MM.1S (cell line): ENCODE measurements around the gene MLKL.
"Not testable (repeated sequence)": the region's sequence is repeated elsewhere in the genome, so short reads cannot be mapped to it uniquely, and the experiment has no call there.

ENCODE experiments used
- DNase-seq: peaks from one replicate; pipeline ENCODE4 v3.0.0-alpha.2; 2015
- H2AFZ ChIP-seq: fragments of 300-600 bp; sonication (generic); 2 replicates; pipeline ENCODE4 v1.6.0; 2016; ENCODE audit warnings: antibody characterized with exemption, low read length
- H3F3A ChIP-seq: fragments of 300-600 bp; sonication (generic); 2 replicates; pipeline ENCODE4 v1.6.1; 2016; ENCODE audit warnings: mild to moderate bottlenecking, antibody characterized with exemption, low read length, moderate library complexity, mixed read lengths; ENCODE audit not compliant: insufficient read depth
- H3K27ac ChIP-seq: fragments of 300-600 bp; sonication (generic); 2 replicates; pipeline ENCODE4 v1.5.1; 2016; ENCODE audit warnings: mild to moderate bottlenecking, low read length
- H3K27me3 ChIP-seq: fragments of 300-600 bp; sonication (generic); replicated peaks from 2 replicates; pipeline ENCODE4 v1.6.0; 2016; ENCODE audit warnings: low read length; ENCODE audit not compliant: insufficient read depth
- H3K36me3 ChIP-seq: fragments of 300-600 bp; sonication (generic); replicated peaks from 2 replicates; pipeline ENCODE4 v1.6.1; 2016; ENCODE audit warnings: mild to moderate bottlenecking, low read length, mixed read lengths; ENCODE audit not compliant: insufficient read depth
- H3K4me1 ChIP-seq: fragments of 300-600 bp; sonication (generic); 2 replicates; pipeline ENCODE4 v1.6.1; 2016; ENCODE audit warnings: low read length, mixed read lengths
- H3K4me2 ChIP-seq: fragments of 300-600 bp; sonication (generic); 2 replicates; pipeline ENCODE4 v1.6.0; 2016; ENCODE audit warnings: low read depth, low read length
- H3K4me3 ChIP-seq: fragments of 300-600 bp; sonication (generic); 2 replicates; pipeline ENCODE4 v1.5.1; 2016; ENCODE audit warnings: low read length, mixed read lengths
- H3K79me2 ChIP-seq: fragments of 300-600 bp; sonication (generic); 2 replicates; pipeline ENCODE4 v1.6.1; 2016; ENCODE audit warnings: mixed run types, low read length, mixed read lengths
- H3K9ac ChIP-seq: fragments of 300-600 bp; sonication (generic); 2 replicates; pipeline ENCODE4 v1.6.1; 2016; ENCODE audit warnings: low read length, mixed read lengths
- H3K9me2 ChIP-seq: fragments of 300-600 bp; sonication (generic); replicated peaks from 2 replicates; pipeline ENCODE4 v1.6.1; 2016; ENCODE audit warnings: mild to moderate bottlenecking, low read length, mixed read lengths; ENCODE audit not compliant: insufficient read depth
- H3K9me3 ChIP-seq: fragments of 300-600 bp; sonication (generic); replicated peaks from 2 replicates; pipeline ENCODE4 v1.6.1; 2016; ENCODE audit warnings: mild to moderate bottlenecking, low read length, mixed read lengths; ENCODE audit not compliant: insufficient read depth
- H4K20me1 ChIP-seq: fragments of 300-600 bp; sonication (generic); 2 replicates; pipeline ENCODE4 v1.6.1; 2016; ENCODE audit warnings: mild to moderate bottlenecking, low read length, moderate library complexity, mixed read lengths; ENCODE audit not compliant: insufficient read depth
- EZH2 ChIP-seq: fragments of 300-600 bp; sonication (generic); optimal IDR thresholded peaks from 2 replicates; pipeline ENCODE3; 2017; ENCODE audit warnings: low read depth, mild to moderate bottlenecking, antibody characterized with exemption, low read length, mixed read lengths
- EZH2phosphoT487 ChIP-seq: fragments of 300-600 bp; sonication (generic); IDR thresholded peaks from 2 replicates; pipeline ENCODE4 v1.6.1; 2018; ENCODE audit warnings: antibody characterized with exemption, low read length
- TF ChIP-seq, protein P1 (sequence below): fragments of 300-600 bp; sonication (generic); IDR thresholded peaks from 2 replicates; pipeline ENCODE4 v1.5.1; 2016; ENCODE audit warnings: antibody characterized with exemption, low read length, mixed read lengths

MLKL gene

DNA sequence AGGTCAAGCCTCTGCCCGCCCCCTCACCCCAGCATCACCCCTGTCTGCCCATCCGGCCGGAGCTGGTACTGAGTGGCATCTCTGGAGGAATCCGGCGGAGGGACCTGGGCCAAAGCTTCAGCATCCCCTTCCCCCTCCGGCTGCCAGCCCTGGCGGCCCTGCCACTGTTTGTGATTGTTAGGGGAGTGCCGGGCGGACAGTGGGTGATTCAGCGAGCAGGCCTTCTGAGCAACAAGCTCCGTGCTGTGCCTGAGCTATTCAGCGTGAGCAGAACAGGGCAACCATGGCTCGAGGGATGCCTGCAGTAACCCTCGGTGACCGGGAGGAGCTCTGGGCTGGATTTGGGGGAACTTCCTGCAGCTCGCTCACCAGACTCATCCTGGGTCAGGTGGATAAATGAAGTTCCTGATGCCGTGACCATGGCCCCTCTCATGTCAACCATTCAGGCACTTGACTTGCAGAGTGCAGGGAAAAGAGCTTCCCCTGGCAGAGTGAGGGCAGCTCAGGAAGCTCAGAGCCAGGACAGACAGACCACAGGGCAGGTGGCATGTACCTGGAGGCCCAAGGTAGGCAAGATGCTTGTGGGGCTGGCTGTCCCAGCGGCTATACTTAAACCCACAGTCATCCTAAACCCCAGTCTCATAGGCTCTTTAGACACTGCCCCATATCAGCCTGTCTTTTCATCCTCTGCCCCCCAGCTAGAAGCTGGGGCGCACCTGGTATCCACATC, 24.3 kb upstream of the MLKL start:
- Histone ChIP-seq H3K27ac (no peak overlapping the region), H3F3A (no peaks in the 10 kb centered on the region), H3K4me3 (no peak overlapping the region), H2AFZ (no peak overlapping the region), H3K9me2 (no peaks in the 10 kb centered on the region), H3K79me2 (no peaks in the 10 kb centered on the region), H3K36me3 (no peaks in the 10 kb centered on the region), H3K9ac (no peak overlapping the region), H4K20me1 (no peaks in the 10 kb centered on the region), H3K9me3 (no peaks in the 10 kb centered on the region), H3K4me2 (no peak overlapping the region), H3K4me1 (no peaks in the 10 kb centered on the region), H3K27me3 (no peaks in the 10 kb centered on the region)
- TF ChIP-seq EZH2 (no peak), EZH2phosphoT487 (no peak)
- TF ChIP-seq, protein P1, sequence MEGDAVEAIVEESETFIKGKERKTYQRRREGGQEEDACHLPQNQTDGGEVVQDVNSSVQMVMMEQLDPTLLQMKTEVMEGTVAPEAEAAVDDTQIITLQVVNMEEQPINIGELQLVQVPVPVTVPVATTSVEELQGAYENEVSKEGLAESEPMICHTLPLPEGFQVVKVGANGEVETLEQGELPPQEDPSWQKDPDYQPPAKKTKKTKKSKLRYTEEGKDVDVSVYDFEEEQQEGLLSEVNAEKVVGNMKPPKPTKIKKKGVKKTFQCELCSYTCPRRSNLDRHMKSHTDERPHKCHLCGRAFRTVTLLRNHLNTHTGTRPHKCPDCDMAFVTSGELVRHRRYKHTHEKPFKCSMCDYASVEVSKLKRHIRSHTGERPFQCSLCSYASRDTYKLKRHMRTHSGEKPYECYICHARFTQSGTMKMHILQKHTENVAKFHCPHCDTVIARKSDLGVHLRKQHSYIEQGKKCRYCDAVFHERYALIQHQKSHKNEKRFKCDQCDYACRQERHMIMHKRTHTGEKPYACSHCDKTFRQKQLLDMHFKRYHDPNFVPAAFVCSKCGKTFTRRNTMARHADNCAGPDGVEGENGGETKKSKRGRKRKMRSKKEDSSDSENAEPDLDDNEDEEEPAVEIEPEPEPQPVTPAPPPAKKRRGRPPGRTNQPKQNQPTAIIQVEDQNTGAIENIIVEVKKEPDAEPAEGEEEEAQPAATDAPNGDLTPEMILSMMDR, result no peak
- no peak for DNase-seq

DNA sequence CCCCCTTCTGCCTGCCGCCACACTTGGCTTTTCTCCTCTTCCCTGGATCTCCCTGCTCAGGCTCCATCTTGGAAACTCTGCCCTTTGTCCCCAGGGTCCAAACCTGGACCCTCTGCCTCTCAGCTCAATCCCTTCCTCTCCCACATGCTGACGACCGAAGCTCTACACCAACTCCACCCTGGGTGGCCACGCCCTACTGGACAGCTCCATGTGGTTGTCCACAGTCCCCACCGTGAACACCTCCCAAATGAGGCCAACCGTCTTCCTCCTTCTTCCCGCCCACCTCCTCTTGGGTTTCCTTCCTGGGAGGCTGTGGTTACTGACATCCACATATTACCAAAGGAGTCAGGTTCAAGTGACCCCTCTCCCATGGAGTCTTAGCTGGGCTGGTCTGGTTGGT, 22.6 kb upstream of the MLKL start:
- Histone ChIP-seq H4K20me1 (no peaks in the 10 kb centered on the region), H3K4me2 (no peak overlapping the region), H3K79me2 (no peaks in the 10 kb centered on the region), H2AFZ (no peak overlapping the region), H3K4me1 (no peaks in the 10 kb centered on the region), H3K9me3 (no peaks in the 10 kb centered on the region), H3K4me3 (no peak overlapping the region), H3K27me3 (no peaks in the 10 kb centered on the region), H3F3A (no peaks in the 10 kb centered on the region), H3K36me3 (no peaks in the 10 kb centered on the region), H3K9me2 (no peaks in the 10 kb centered on the region), H3K9ac (no peak overlapping the region), H3K27ac (no peak overlapping the region)
- no peak for TF ChIP-seq EZH2phosphoT487
- no peak for TF ChIP-seq EZH2
- TF ChIP-seq, protein P1, result no peak
- no peak for DNase-seq

DNA sequence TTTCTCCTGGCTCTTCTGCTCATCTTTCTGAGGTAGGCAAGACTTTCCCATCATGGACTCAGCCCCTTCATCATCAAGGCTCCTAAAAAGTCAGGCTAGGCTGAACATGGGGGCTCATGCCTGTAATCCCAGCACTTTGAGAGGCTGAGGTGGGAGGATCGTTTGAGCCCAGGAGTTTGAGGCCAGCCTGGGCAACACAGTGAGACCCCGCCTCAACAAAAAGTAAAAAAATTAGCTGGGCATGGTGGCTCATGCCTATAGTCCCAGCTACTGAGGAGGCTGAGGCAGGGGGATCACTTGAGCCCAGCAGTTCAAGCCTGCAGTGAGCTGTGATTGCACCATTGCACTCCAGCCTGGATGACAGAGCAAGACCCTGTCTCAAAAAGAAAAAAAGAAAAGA, 21.5 kb upstream of the MLKL start:
- not testable (repeated sequence) for H3K9me2 ChIP-seq, H3K4me2 ChIP-seq, H3K9ac ChIP-seq, H3K36me3 ChIP-seq, H3F3A ChIP-seq, H3K9me3 ChIP-seq, H4K20me1 ChIP-seq, H3K4me1 ChIP-seq, H2AFZ ChIP-seq, H3K27ac ChIP-seq, DNase-seq, H3K4me3 ChIP-seq, H3K79me2 ChIP-seq, H3K27me3 ChIP-seq

DNA sequence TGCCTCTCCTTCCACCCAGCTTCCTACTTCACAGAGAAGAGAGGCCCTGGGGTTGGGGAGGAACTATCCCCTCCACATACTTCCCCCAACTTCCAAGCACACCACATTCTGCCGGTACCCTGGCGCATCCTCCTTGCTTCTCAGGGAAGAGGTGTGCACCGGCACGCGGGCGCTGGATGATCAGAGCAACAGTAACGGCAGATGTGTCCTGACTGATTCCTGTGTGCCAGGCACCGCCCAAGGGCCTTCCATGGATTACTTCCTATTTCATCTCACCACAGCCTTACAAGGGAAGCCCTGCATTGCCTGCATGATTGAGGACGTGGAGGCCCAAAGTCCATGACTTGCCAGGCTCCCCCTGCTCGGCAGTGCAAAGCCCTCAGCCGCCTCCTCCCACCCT, 21.1 kb upstream of the MLKL start:
- no peaks in the 10 kb centered on the region for H4K20me1 ChIP-seq
- H3K27me3 ChIP-seq, result no peaks in the 10 kb centered on the region
- H3K9ac ChIP-seq, result no peak overlapping the region
- H3F3A ChIP-seq, result no peaks in the 10 kb centered on the region
- no peaks in the 10 kb centered on the region for H3K79me2 ChIP-seq
- H3K36me3 ChIP-seq, result no peaks in the 10 kb centered on the region
- H3K27ac ChIP-seq, result no peak overlapping the region
- H2AFZ ChIP-seq, result no peak overlapping the region
- no peak overlapping the region for H3K4me3 ChIP-seq
- no peak for TF ChIP-seq EZH2phosphoT487
- TF ChIP-seq, protein P1, result no peak
- TF ChIP-seq EZH2, result no peak
- DNase-seq, result no peak
- H3K9me2 ChIP-seq, result no peaks in the 10 kb centered on the region
- H3K4me1 ChIP-seq, result no peaks in the 10 kb centered on the region
- H3K9me3 ChIP-seq, result no peaks in the 10 kb centered on the region
- no peak overlapping the region for H3K4me2 ChIP-seq
